H9 (cell line): ENCODE data around the gene MRPS6. TPM values are rescaled to one million over a fixed set of nuclear protein-coding genes. Genes with fewer than 3 reads are reported as not detected.

Experiments used
- DNase-seq: peaks from one replicate; pipeline ENCODE4 v3.0.0-alpha.2; 2017
- H2AFZ ChIP-seq: one replicate; pipeline ENCODE4 v1.6.1; 2013; ENCODE audit warnings: mild to moderate bottlenecking, low read length, control low read depth, moderate library complexity
- H2AK5ac ChIP-seq: 2 replicates; pipeline ENCODE4 v1.6.1; 2013; ENCODE audit warnings: low read length, control low read depth, mixed read lengths; ENCODE audit not compliant: insufficient read length
- H2BK120ac ChIP-seq: one replicate; pipeline ENCODE4 v1.6.1; 2013; ENCODE audit warnings: low read depth, mild to moderate bottlenecking, low read length, control low read depth, inconsistent platforms; ENCODE audit not compliant: poor library complexity, severe bottlenecking
- H2BK12ac ChIP-seq: 2 replicates; pipeline ENCODE4 v1.6.1; 2013; ENCODE audit warnings: low read length, control low read depth, mixed read lengths, low read depth; ENCODE audit not compliant: insufficient read length
- H2BK15ac ChIP-seq: 2 replicates; pipeline ENCODE4 v1.6.1; 2013; ENCODE audit warnings: low read depth, low read length, control low read depth
- H2BK20ac ChIP-seq: one replicate; pipeline ENCODE4 v1.6.1; 2013; ENCODE audit warnings: low read depth, mild to moderate bottlenecking, low read length, control low read depth, inconsistent platforms; ENCODE audit not compliant: poor library complexity, severe bottlenecking
- H2BK5ac ChIP-seq: 2 replicates; pipeline ENCODE4 v1.6.1; 2013; ENCODE audit warnings: low read length, control low read depth, mixed read lengths; ENCODE audit not compliant: insufficient read length
- H3K14ac ChIP-seq: 2 replicates; pipeline ENCODE4 v1.6.1; 2013; ENCODE audit warnings: low read length, control low read depth; ENCODE audit not compliant: insufficient read depth
- H3K18ac ChIP-seq: 2 replicates; pipeline ENCODE4 v1.6.1; 2013; ENCODE audit warnings: low read depth, mild to moderate bottlenecking, mixed read lengths, low read length, control low read depth; ENCODE audit not compliant: insufficient read length
- H3K23ac ChIP-seq: 2 replicates; pipeline ENCODE4 v1.6.1; 2013; ENCODE audit warnings: low read length, control low read depth, mixed read lengths, low read depth; ENCODE audit not compliant: insufficient read length
- H3K23me2 ChIP-seq: 2 replicates; pipeline ENCODE4 v1.6.1; 2013; ENCODE audit warnings: low read depth, mild to moderate bottlenecking, mixed read lengths, low read length, control low read depth; ENCODE audit not compliant: insufficient read length, poor library complexity, severe bottlenecking
- H3K27ac ChIP-seq: 2 replicates; pipeline ENCODE4 v1.5.1; 2013; ENCODE audit warnings: low read length, control low read depth, mixed read lengths, low read depth; ENCODE audit not compliant: insufficient read length
- H3K27me3 ChIP-seq: 2 replicates; pipeline ENCODE4 v1.6.1; 2013; ENCODE audit warnings: low read length, control low read depth, inconsistent platforms; ENCODE audit not compliant: insufficient read depth
- H3K4ac ChIP-seq: 2 replicates; pipeline ENCODE4 v1.6.1; 2013; ENCODE audit warnings: low read depth, mild to moderate bottlenecking, control low read depth, inconsistent platforms, low read length, moderate library complexity
- H3K4me1 ChIP-seq: 2 replicates; pipeline ENCODE4 v1.6.1; 2013; ENCODE audit warnings: low read length, control low read depth, inconsistent platforms; ENCODE audit not compliant: insufficient read depth
- H3K4me2 ChIP-seq: 2 replicates; pipeline ENCODE4 v1.6.1; 2013; ENCODE audit warnings: low read length, control low read depth, mixed read lengths; ENCODE audit not compliant: insufficient read length, insufficient read depth
- H3K56ac ChIP-seq: 2 replicates; pipeline ENCODE4 v1.6.1; 2013; ENCODE audit warnings: low read depth, mild to moderate bottlenecking, mixed read lengths, low read length, control low read depth; ENCODE audit not compliant: insufficient read length
- H3K79me1 ChIP-seq: 2 replicates; pipeline ENCODE4 v1.6.1; 2013; ENCODE audit warnings: low read depth, mild to moderate bottlenecking, moderate library complexity, low read length, control low read depth, inconsistent platforms; ENCODE audit not compliant: insufficient read depth, poor library complexity, severe bottlenecking
- H3K79me2 ChIP-seq: 2 replicates; pipeline ENCODE4 v1.6.1; 2013; ENCODE audit warnings: low read length, control low read depth, inconsistent platforms; ENCODE audit not compliant: insufficient read depth
- H3K9ac ChIP-seq: 2 replicates; pipeline ENCODE4 v1.6.1; 2013; ENCODE audit warnings: low read length, control low read depth, mixed read lengths; ENCODE audit not compliant: insufficient read length; ENCODE audit errors: extremely low read depth
- H3K9me3 ChIP-seq: one replicate; pipeline ENCODE4 v1.6.1; 2013; ENCODE audit warnings: low read depth, low read length, inconsistent platforms; ENCODE audit not compliant: control insufficient read depth
- H3T11ph ChIP-seq: one replicate; pipeline ENCODE4 v1.6.1; 2013; ENCODE audit warnings: mild to moderate bottlenecking, low read length, control low read depth, inconsistent platforms
- H4K20me1 ChIP-seq: one replicate; pipeline ENCODE4 v1.6.1; 2013; ENCODE audit not compliant: control insufficient read depth, insufficient read length, insufficient read depth
- H4K5ac ChIP-seq: 2 replicates; pipeline ENCODE4 v1.6.1; 2013; ENCODE audit warnings: low read depth, mild to moderate bottlenecking, mixed read lengths, low read length, control low read depth; ENCODE audit not compliant: insufficient read length
- H4K8ac ChIP-seq: replicated peaks from 2 replicates; pipeline ENCODE4 v1.6.1; 2013; ENCODE audit warnings: low read length, control low read depth, mixed read lengths, low read depth; ENCODE audit not compliant: insufficient read length
- H4K91ac ChIP-seq: 2 replicates; pipeline ENCODE4 v1.6.1; 2013; ENCODE audit warnings: low read depth, mild to moderate bottlenecking, moderate library complexity, mixed read lengths, low read length, control low read depth; ENCODE audit not compliant: insufficient read length
- H3K27ac Mint-ChIP-seq, 3 experiments: 2 replicates in 2 of 3; 3 replicates in 1 of 3; pipeline ENCODE4 v1.8.0; 2020 to 2021; ENCODE audit warnings: mixed read lengths in 3 of 3, mild to moderate bottlenecking in 1 of 3, moderate library complexity in 1 of 3
- H3K27me3 Mint-ChIP-seq: 2 replicates; pipeline ENCODE4 v1.8.0; 2021; ENCODE audit warnings: low read depth, mild to moderate bottlenecking, moderate library complexity, mixed read lengths
- H3K36me3 Mint-ChIP-seq, 3 experiments: 2 replicates in 2 of 3; 3 replicates in 1 of 3; pipeline ENCODE4 v1.8.0; 2020 to 2021; ENCODE audit warnings: low read depth in 3 of 3, mixed read lengths in 3 of 3; ENCODE audit not compliant: insufficient read depth in 1 of 3
- H3K4me1 Mint-ChIP-seq, 2 experiments: 2 replicates each; pipeline ENCODE4 v1.8.0; 2020; ENCODE audit warnings: mixed read lengths in 2 of 2
- H3K4me3 Mint-ChIP-seq, 2 experiments: 2 replicates in 1 of 2; 3 replicates in 1 of 2; pipeline ENCODE4 v1.8.0; 2020 to 2021; ENCODE audit warnings: mild to moderate bottlenecking in 2 of 2, mixed read lengths in 2 of 2, moderate library complexity in 1 of 2
- H3K9me3 Mint-ChIP-seq, 2 experiments: 2 replicates in 1 of 2; 3 replicates in 1 of 2; pipeline ENCODE4 v1.8.0; 2020; ENCODE audit warnings: mild to moderate bottlenecking in 2 of 2, mixed read lengths in 2 of 2, moderate library complexity in 1 of 2
- WGBS: extraction: QIAGEN DNeasy Blood & Tissue Kit; methylation state at CpG from one replicate; pipeline ENCODE4 v1.1.7; 2013; ENCODE audit warnings: missing lambda C conversion rate, low lambda C conversion rate, mixed read lengths; ENCODE audit not compliant: insufficient read length; ENCODE audit errors: extremely low coverage; 5-methylcytosine and 5-hydroxymethylcytosine counted together
- total RNA-seq: library from RNA; stranded (reverse); gene quantifications from 2 replicates; pipeline ENCODE4 v1.2.1, GENCODE V29; 2021
- TF ChIP-seq, protein P1 (sequence below): fragments of 200-600 bp; sonication (generic); conservative IDR thresholded peaks from 3 replicates; pipeline ENCODE4 v1.8.0; 2021; ENCODE audit warnings: antibody characterized with exemption, mild to moderate bottlenecking

MRPS6 gene
- total RNA-seq, 1 experiment from 2014 or later: 83.2 TPM

- Mint-ChIP-seq H3K36me3 (peaks cover 51 to 70% (median 56%) of the 10 kb centered on the region in 3 experiments), H3K9me3 (peaks cover 22 to 33% of the 10 kb centered on the region in 2 experiments), H3K4me1 (peaks cover 8 to 14% of the 10 kb centered on the region in 2 experiments), H3K27me3 (no peaks in the 10 kb centered on the region), H3K27ac (no peak overlapping the region), H3K4me3 (no peak overlapping the region)
- Histone ChIP-seq H2BK12ac (no peak overlapping the region), H2BK15ac (no peak overlapping the region), H3K27me3 (no peaks in the 10 kb centered on the region), H3T11ph (no peak overlapping the region), H3K56ac (no peak overlapping the region), H4K8ac (no peak overlapping the region), H3K14ac (no peak overlapping the region), H3K23ac (no peak overlapping the region), H3K4me2 (no peak overlapping the region), H3K79me2 (peaks cover 5% of the 10 kb centered on the region; the same call in 1 of the 2 replicates), H2BK120ac (no peak overlapping the region), H3K4ac (no peak overlapping the region), H2AFZ (no peak overlapping the region), H3K4me1 (no peaks in the 10 kb centered on the region), H2BK5ac (no peak overlapping the region), H3K27ac (no peak overlapping the region), H4K5ac (no peak overlapping the region), H3K23me2 (no peaks in the 10 kb centered on the region), H4K91ac (no peak overlapping the region), H3K79me1 (peaks cover 5% of the 10 kb centered on the region), H2BK20ac (no peak overlapping the region), H3K18ac (no peak overlapping the region), H3K9me3 (peaks cover 10% of the 10 kb centered on the region), H4K20me1 (no peaks in the 10 kb centered on the region), H3K9ac (no peak overlapping the region), H2AK5ac (no peak overlapping the region)
- WGBS: no CpG with 5 or more reads among the region's 13 CpGs
- TF ChIP-seq, protein P1, sequence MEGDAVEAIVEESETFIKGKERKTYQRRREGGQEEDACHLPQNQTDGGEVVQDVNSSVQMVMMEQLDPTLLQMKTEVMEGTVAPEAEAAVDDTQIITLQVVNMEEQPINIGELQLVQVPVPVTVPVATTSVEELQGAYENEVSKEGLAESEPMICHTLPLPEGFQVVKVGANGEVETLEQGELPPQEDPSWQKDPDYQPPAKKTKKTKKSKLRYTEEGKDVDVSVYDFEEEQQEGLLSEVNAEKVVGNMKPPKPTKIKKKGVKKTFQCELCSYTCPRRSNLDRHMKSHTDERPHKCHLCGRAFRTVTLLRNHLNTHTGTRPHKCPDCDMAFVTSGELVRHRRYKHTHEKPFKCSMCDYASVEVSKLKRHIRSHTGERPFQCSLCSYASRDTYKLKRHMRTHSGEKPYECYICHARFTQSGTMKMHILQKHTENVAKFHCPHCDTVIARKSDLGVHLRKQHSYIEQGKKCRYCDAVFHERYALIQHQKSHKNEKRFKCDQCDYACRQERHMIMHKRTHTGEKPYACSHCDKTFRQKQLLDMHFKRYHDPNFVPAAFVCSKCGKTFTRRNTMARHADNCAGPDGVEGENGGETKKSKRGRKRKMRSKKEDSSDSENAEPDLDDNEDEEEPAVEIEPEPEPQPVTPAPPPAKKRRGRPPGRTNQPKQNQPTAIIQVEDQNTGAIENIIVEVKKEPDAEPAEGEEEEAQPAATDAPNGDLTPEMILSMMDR: no peak
- DNase-seq: no peak
Measured at GRCh38 chr21:34143685-34144182, 70.4 kb downstream of the MRPS6 start.
